Stimulated activated CD8-positive, alpha-beta memory T cell treated with anti-CD3 and anti-CD28 coated beads, Interleukin-4, amount 100 ng/mL, for 1 hour (primary cell): Measurements from ENCODE around the gene PGBD4.
"Not testable (repeated sequence)": the region's sequence is repeated elsewhere in the genome, so short reads cannot be mapped to it uniquely, and the experiment has no call there.

Source experiments
- DNase-seq, 2 donors: peaks; one replicate each; pipeline ENCODE4 v3.0.0-alpha.2; 2020; ENCODE audit warnings: low read depth in 2 of 2, low spot score in 1 of 2

The PGBD4 gene

GRCh38 chr15:34111488-34111887 is 9.6 kb downstream of the PGBD4 start:
- DNase-seq = no peak

- no peak for DNase-seq
These were observed 12.3 kb downstream of the PGBD4 start for GRCh38 chr15:34114215-34114614.

- no peak for DNase-seq
These were observed 12.9 kb downstream of the PGBD4 start for GRCh38 chr15:34114739-34115138.

GRCh38 chr15:34116620-34117019 is 14.7 kb downstream of the PGBD4 start:
- DNase-seq = no peak

GRCh38 chr15:34119291-34119690 is 17.4 kb downstream of the PGBD4 start:
- no peak for DNase-seq

GRCh38 chr15:34120420-34120819 is 18.5 kb downstream of the PGBD4 start:
- not testable (repeated sequence) for DNase-seq

GRCh38 chr15:34121786-34122185 is 19.9 kb downstream of the PGBD4 start:
- not testable (repeated sequence) for DNase-seq

GRCh38 chr15:34122771-34123183 is 20.9 kb downstream of the PGBD4 start:
- no peak for DNase-seq

GRCh38 chr15:34124651-34125050 is 22.8 kb downstream of the PGBD4 start:
- DNase-seq = no peak

- DNase-seq = no peak
These were observed 24.1 kb downstream of the PGBD4 start for GRCh38 chr15:34125945-34126344.

- DNase-seq = no peak
These were observed 24.6 kb downstream of the PGBD4 start for GRCh38 chr15:34126522-34126921.

GRCh38 chr15:34128898-34129297 is 27.0 kb downstream of the PGBD4 start:
- no peak for DNase-seq

GRCh38 chr15:34132881-34133280 is 31.0 kb downstream of the PGBD4 start:
- DNase-seq = no peak

- DNase-seq = no peak
These were observed 31.6 kb downstream of the PGBD4 start for GRCh38 chr15:34133511-34133910.

GRCh38 chr15:34147371-34148140 is 45.7 kb downstream of the PGBD4 start:
- DNase-seq = no peak

GRCh38 chr15:34154725-34155204 is 52.9 kb downstream of the PGBD4 start:
- no peak for DNase-seq

GRCh38 chr15:34155859-34156258 is 54.0 kb downstream of the PGBD4 start:
- no peak for DNase-seq
